ENCODE measurements around the gene SOBP.

SOBP gene

GRCh38 chr6:107667790-107668189 is 177.9 kb downstream of the SOBP start:
- TF ChIP-seq CSRNP3 (CRISPR knock-in tag; IDR thresholded peaks at IDR 0.05) = no peak
- TF ChIP-seq ZFP30 (CRISPR knock-in tag; IDR thresholded peaks at IDR 0.05) = no peak
- no peak for TF ChIP-seq TSHZ2 (CRISPR knock-in tag; IDR thresholded peaks at IDR 0.05)
- TF ChIP-seq ZNF565 (CRISPR knock-in tag; conservative IDR thresholded peaks at IDR 0.05; ENCODE audit: low read depth) = no peak
- no peak for TF ChIP-seq PATZ1 (CRISPR knock-in tag; IDR thresholded peaks at IDR 0.05; ENCODE audit: borderline replicate concordance)
- no peak for TF ChIP-seq ZFP3 (CRISPR knock-in tag; IDR thresholded peaks at IDR 0.05)
- TF ChIP-seq TCF4 (CRISPR knock-in tag; IDR thresholded peaks at IDR 0.05; ENCODE audit: borderline replicate concordance) = no peak
- no peak for TF ChIP-seq CSDC2 (CRISPR knock-in tag; IDR thresholded peaks at IDR 0.05)
- no peak for TF ChIP-seq POU6F1 (CRISPR knock-in tag; IDR thresholded peaks at IDR 0.05; ENCODE audit: borderline replicate concordance, low read depth)
- no peak for TF ChIP-seq ZNF70 (CRISPR knock-in tag; IDR thresholded peaks at IDR 0.05)
- TF ChIP-seq BACH2 (CRISPR knock-in tag; IDR thresholded peaks at IDR 0.05; ENCODE audit: borderline replicate concordance) = no peak
- TF ChIP-seq GLIS3 (CRISPR knock-in tag; IDR thresholded peaks at IDR 0.05) = no peak
- TF ChIP-seq RARB (CRISPR knock-in tag; IDR thresholded peaks at IDR 0.05) = no peak

GRCh38 chr6:107668743-107669474 is 179.0 kb downstream of the SOBP start:
- TF ChIP-seq PPARA (CRISPR knock-in tag; IDR thresholded peaks at IDR 0.05; ENCODE audit: borderline replicate concordance) = no peak
- no peak for TF ChIP-seq CSDC2 (CRISPR knock-in tag; IDR thresholded peaks at IDR 0.05)
- no peak for TF ChIP-seq ARNTL (CRISPR knock-in tag; IDR thresholded peaks at IDR 0.05; ENCODE audit: borderline replicate concordance, low read depth)
- TF ChIP-seq CREB5 (CRISPR knock-in tag; IDR thresholded peaks at IDR 0.05; ENCODE audit: low read depth) = no peak
- no peak for TF ChIP-seq OSR1 (CRISPR knock-in tag; IDR thresholded peaks at IDR 0.05)
- no peak for TF ChIP-seq TSHZ2 (CRISPR knock-in tag; IDR thresholded peaks at IDR 0.05)
- no peak for TF ChIP-seq BACH2 (CRISPR knock-in tag; IDR thresholded peaks at IDR 0.05; ENCODE audit: borderline replicate concordance)
- no peak for TF ChIP-seq ZFP30 (CRISPR knock-in tag; IDR thresholded peaks at IDR 0.05)
- no peak for TF ChIP-seq ISL1 (CRISPR knock-in tag; IDR thresholded peaks at IDR 0.05)
- TF ChIP-seq RARB (CRISPR knock-in tag; IDR thresholded peaks at IDR 0.05) = no peak
- TF ChIP-seq ZFP3 (CRISPR knock-in tag; IDR thresholded peaks at IDR 0.05) = no peak
- TF ChIP-seq SNAI2 (CRISPR knock-in tag; IDR thresholded peaks at IDR 0.05) = no peak
- no peak for TF ChIP-seq TOX (CRISPR knock-in tag; IDR thresholded peaks at IDR 0.05; ENCODE audit: borderline replicate concordance)
- no peak for TF ChIP-seq GLIS3 (CRISPR knock-in tag; IDR thresholded peaks at IDR 0.05)
- no peak for TF ChIP-seq ZNF70 (CRISPR knock-in tag; IDR thresholded peaks at IDR 0.05)
- no peak for TF ChIP-seq ZNF565 (CRISPR knock-in tag; conservative IDR thresholded peaks at IDR 0.05; ENCODE audit: low read depth)
- no peak for TF ChIP-seq TCF4 (CRISPR knock-in tag; IDR thresholded peaks at IDR 0.05; ENCODE audit: borderline replicate concordance)
- ATAC-seq = no peak

More at GRCh38 chr6:107667790-107668189, 177.9 kb downstream of the SOBP start:
- ATAC-seq = no peak

All from SK-N-SH treated with all-trans-retinoic acid at 6 μM for 48 hours (cell line).